ENCODE data around the gene ARHGEF37.
"Not testable (repeated sequence)": the region's sequence is repeated elsewhere in the genome, so short reads cannot be mapped to it uniquely, and the experiment has no call there.

ARHGEF37 gene

GRCh38 chr5:149549461-149550267 lies 31.6 kb upstream of the ARHGEF37 start:
- peaks cover 24% of the 10 kb centered on the region for H3K4me1 ChIP-seq (ENCODE audit: control insufficient read depth, insufficient read depth, low read length)
- peak overlapping the region; percentile 96 for H3K9ac ChIP-seq (ENCODE audit: low read depth, low read length)
- peak overlapping the region; percentile 100 for H3K4me3 ChIP-seq (ENCODE audit: low read depth, low read length)
- H3K36me3 ChIP-seq (ENCODE audit: control insufficient read depth, insufficient read depth, low read length) = peaks cover 45% of the 10 kb centered on the region
- no peaks in the 10 kb centered on the region for H3K27me3 ChIP-seq (ENCODE audit: control insufficient read depth, insufficient read depth, low read length)
- H3K27ac ChIP-seq (ENCODE audit: low read depth, low read length) = peak overlapping the region; percentile 100
- no peaks in the 10 kb centered on the region for H3K9me3 ChIP-seq (ENCODE audit: control insufficient read depth, insufficient read depth, low read length)

- peaks cover 41% of the 10 kb centered on the region for H3K36me3 ChIP-seq (ENCODE audit: control insufficient read depth, insufficient read depth, low read length)
- no peaks in the 10 kb centered on the region for H3K27me3 ChIP-seq (ENCODE audit: control insufficient read depth, insufficient read depth, low read length)
- peaks cover 21% of the 10 kb centered on the region for H3K4me1 ChIP-seq (ENCODE audit: control insufficient read depth, insufficient read depth, low read length)
- peak overlapping the region; percentile 96 for H3K9ac ChIP-seq (ENCODE audit: low read depth, low read length)
- H3K9me3 ChIP-seq (ENCODE audit: control insufficient read depth, insufficient read depth, low read length) = no peaks in the 10 kb centered on the region
- peak overlapping the region; percentile 100 for H3K4me3 ChIP-seq (ENCODE audit: low read depth, low read length)
- H3K27ac ChIP-seq (ENCODE audit: low read depth, low read length) = peak overlapping the region; percentile 100
Measured at GRCh38 chr5:149550268-149550583, 31.1 kb upstream of the ARHGEF37 start.

GRCh38 chr5:149550594-149551226 lies 30.6 kb upstream of the ARHGEF37 start:
- no peaks in the 10 kb centered on the region for H3K9me3 ChIP-seq (ENCODE audit: control insufficient read depth, insufficient read depth, low read length)
- peak overlapping the region; percentile 100 for H3K4me3 ChIP-seq (ENCODE audit: low read depth, low read length)
- no peaks in the 10 kb centered on the region for H3K27me3 ChIP-seq (ENCODE audit: control insufficient read depth, insufficient read depth, low read length)
- H3K36me3 ChIP-seq (ENCODE audit: control insufficient read depth, insufficient read depth, low read length) = peaks cover 37% of the 10 kb centered on the region
- H3K27ac ChIP-seq (ENCODE audit: low read depth, low read length) = peak overlapping the region; percentile 100
- H3K9ac ChIP-seq (ENCODE audit: low read depth, low read length) = peak overlapping the region; percentile 96
- H3K4me1 ChIP-seq (ENCODE audit: control insufficient read depth, insufficient read depth, low read length) = peaks cover 17% of the 10 kb centered on the region

- H3K4me1 ChIP-seq (ENCODE audit: control insufficient read depth, insufficient read depth, low read length) = peaks cover 17% of the 10 kb centered on the region
- peak within 1 kb of the TSS; percentile 100 for H3K4me3 ChIP-seq (ENCODE audit: low read depth, low read length)
- peaks cover 30% of the 10 kb centered on the region for H3K36me3 ChIP-seq (ENCODE audit: control insufficient read depth, insufficient read depth, low read length)
- peak within 1 kb of the TSS; percentile 96 for H3K9ac ChIP-seq (ENCODE audit: low read depth, low read length)
- no peaks in the 10 kb centered on the region for H3K27me3 ChIP-seq (ENCODE audit: control insufficient read depth, insufficient read depth, low read length)
- no peaks in the 10 kb centered on the region for H3K9me3 ChIP-seq (ENCODE audit: control insufficient read depth, insufficient read depth, low read length)
- H3K27ac ChIP-seq (ENCODE audit: low read depth, low read length) = peak within 1 kb of the TSS; percentile 100
Measured at GRCh38 chr5:149551227-149552037, 29.9 kb upstream of the ARHGEF37 start, which contains the start of gene CSNK1A1. Gene CSNK1A1, minus strand, starts transcription at chr5:149551439. Its CDS starts 475 bp downstream, at chr5:149550964.

GRCh38 chr5:149552038-149552494 lies 29.2 kb upstream of the ARHGEF37 start:
- Histone ChIP-seq H3K9me3 (ENCODE audit: control insufficient read depth, insufficient read depth, low read length) (no peaks in the 10 kb centered on the region), H3K36me3 (ENCODE audit: control insufficient read depth, insufficient read depth, low read length) (peaks cover 23% of the 10 kb centered on the region), H3K27ac (ENCODE audit: low read depth, low read length) (peak overlapping the region; percentile 100), H3K9ac (ENCODE audit: low read depth, low read length) (peak overlapping the region; percentile 81), H3K27me3 (ENCODE audit: control insufficient read depth, insufficient read depth, low read length) (no peaks in the 10 kb centered on the region), H3K4me3 (ENCODE audit: low read depth, low read length) (peak overlapping the region; percentile 100), H3K4me1 (ENCODE audit: control insufficient read depth, insufficient read depth, low read length) (peaks cover 12% of the 10 kb centered on the region)

- peaks cover 17% of the 10 kb centered on the region for H3K36me3 ChIP-seq (ENCODE audit: control insufficient read depth, insufficient read depth, low read length)
- H3K4me1 ChIP-seq (ENCODE audit: control insufficient read depth, insufficient read depth, low read length) = peaks cover 9% of the 10 kb centered on the region
- H3K27ac ChIP-seq (ENCODE audit: low read depth, low read length) = peak overlapping the region; percentile 100
- H3K4me3 ChIP-seq (ENCODE audit: low read depth, low read length) = peak overlapping the region; percentile 100
- H3K9me3 ChIP-seq (ENCODE audit: control insufficient read depth, insufficient read depth, low read length) = no peaks in the 10 kb centered on the region
- H3K9ac ChIP-seq (ENCODE audit: low read depth, low read length) = no peak overlapping the region
- H3K27me3 ChIP-seq (ENCODE audit: control insufficient read depth, insufficient read depth, low read length) = no peaks in the 10 kb centered on the region
Measured at GRCh38 chr5:149552553-149553160, 28.6 kb upstream of the ARHGEF37 start.

- Histone ChIP-seq H3K4me3 (ENCODE audit: low read depth, low read length) (no peak overlapping the region), H3K27me3 (ENCODE audit: control insufficient read depth, insufficient read depth, low read length) (no peaks in the 10 kb centered on the region), H3K9me3 (ENCODE audit: control insufficient read depth, insufficient read depth, low read length) (no peaks in the 10 kb centered on the region), H3K36me3 (ENCODE audit: control insufficient read depth, insufficient read depth, low read length) (no peaks in the 10 kb centered on the region), H3K9ac (ENCODE audit: low read depth, low read length) (no peak overlapping the region), H3K4me1 (ENCODE audit: control insufficient read depth, insufficient read depth, low read length) (peaks cover 22% of the 10 kb centered on the region), H3K27ac (ENCODE audit: low read depth, low read length) (no peak overlapping the region)
Measured at GRCh38 chr5:149559706-149560105, 21.6 kb upstream of the ARHGEF37 start.

- Histone ChIP-seq H3K9ac (ENCODE audit: low read depth, low read length) (peak overlapping the region; percentile 69), H3K27me3 (ENCODE audit: control insufficient read depth, insufficient read depth, low read length) (no peaks in the 10 kb centered on the region), H3K36me3 (ENCODE audit: control insufficient read depth, insufficient read depth, low read length) (no peaks in the 10 kb centered on the region), H3K4me1 (ENCODE audit: control insufficient read depth, insufficient read depth, low read length) (peaks cover 22% of the 10 kb centered on the region), H3K4me3 (ENCODE audit: low read depth, low read length) (peak overlapping the region; percentile 3; the same call in 1 of the 2 replicates), H3K9me3 (ENCODE audit: control insufficient read depth, insufficient read depth, low read length) (no peaks in the 10 kb centered on the region), H3K27ac (ENCODE audit: low read depth, low read length) (peak overlapping the region; percentile 97)
Measured at GRCh38 chr5:149561848-149562247, 19.4 kb upstream of the ARHGEF37 start.

GRCh38 chr5:149563466-149563865 lies 17.8 kb upstream of the ARHGEF37 start:
- H3K36me3 ChIP-seq (ENCODE audit: control insufficient read depth, insufficient read depth, low read length) = no peaks in the 10 kb centered on the region
- H3K27ac ChIP-seq (ENCODE audit: low read depth, low read length) = peak overlapping the region; percentile 39
- H3K27me3 ChIP-seq (ENCODE audit: control insufficient read depth, insufficient read depth, low read length) = no peaks in the 10 kb centered on the region
- peaks cover 22% of the 10 kb centered on the region for H3K4me1 ChIP-seq (ENCODE audit: control insufficient read depth, insufficient read depth, low read length)
- no peaks in the 10 kb centered on the region for H3K9me3 ChIP-seq (ENCODE audit: control insufficient read depth, insufficient read depth, low read length)
- H3K4me3 ChIP-seq (ENCODE audit: low read depth, low read length) = no peak overlapping the region
- no peak overlapping the region for H3K9ac ChIP-seq (ENCODE audit: low read depth, low read length)

GRCh38 chr5:149564542-149565140 lies 16.7 kb upstream of the ARHGEF37 start:
- Histone ChIP-seq H3K27ac (ENCODE audit: low read depth, low read length) (peak overlapping the region; percentile 6), H3K4me1 (ENCODE audit: control insufficient read depth, insufficient read depth, low read length) (peaks cover 22% of the 10 kb centered on the region)
- not testable (repeated sequence) for H3K36me3 ChIP-seq (ENCODE audit: control insufficient read depth, insufficient read depth, low read length); H3K4me3 ChIP-seq (ENCODE audit: low read depth, low read length); H3K9ac ChIP-seq (ENCODE audit: low read depth, low read length); H3K27me3 ChIP-seq (ENCODE audit: control insufficient read depth, insufficient read depth, low read length); H3K9me3 ChIP-seq (ENCODE audit: control insufficient read depth, insufficient read depth, low read length)

Data from HUES48 (cell line).